Right lobe of liver (tissue), 6 donors: ENCODE measurements around the gene HOXD13. TPM values are rescaled to one million over a fixed set of nuclear protein-coding genes. Genes with fewer than 3 reads are reported as not detected.
A peak's percentile ranks its signal among the peaks of the same experiment; 100 is the strongest.

Experiments
- ATAC-seq, 4 donors: fragments of 200-7000 bp; cut with Tn5 transposase; one replicate each; pipeline ENCODE4 v1.9.1; 2020; ENCODE audit warnings: mild to moderate bottlenecking in 4 of 4, moderate library complexity in 4 of 4
- DNase-seq, 3 donors: peaks; one replicate each; pipeline ENCODE4 v3.0.0-alpha.2; 2020
- H3K27ac ChIP-seq, 3 donors: fragments of 200-600 bp; one replicate each; pipeline ENCODE4 v1.8.0; 2022
- H3K27me3 ChIP-seq, 2 donors: fragments of 200-600 bp; one replicate each; pipeline ENCODE4 v1.8.0; 2022
- H3K36me3 ChIP-seq, 4 donors: fragments of 200-600 bp; sonication (generic) in 1 of 4; one replicate each; pipeline versions ENCODE4 v1.5.1 to v1.8.0; 2017 to 2022; ENCODE audit warnings: control low read depth in 1 of 4
- H3K4me1 ChIP-seq, 4 donors: fragments of 200-600 bp; sonication (generic) in 1 of 4; one replicate each; pipeline versions ENCODE4 v1.5.1 to v1.8.0; 2017 to 2022; ENCODE audit warnings: control low read depth in 1 of 4
- H3K4me3 ChIP-seq, 3 donors: fragments of 200-600 bp; one replicate each; pipeline ENCODE4 v1.8.0; 2022
- H3K9me3 ChIP-seq, 4 donors: fragments of 200-600 bp; sonication (generic) in 1 of 4; one replicate each; pipeline versions ENCODE4 v1.5.1 to v1.8.0; 2017 to 2022; ENCODE audit warnings: control low read depth in 1 of 4
- POLR2A ChIP-seq: fragments of 450-650 bp; IDR thresholded peaks from one replicate; pipeline ENCODE4 v1.6.1; 2017; ENCODE audit warnings: antibody characterized with exemption, mild to moderate bottlenecking
- WGBS: methylation state at CpG from one replicate; pipeline ENCODE4 v1.1.6; 2018; ENCODE audit warnings: low coverage, low lambda C conversion rate; ENCODE audit not compliant: insufficient coverage; ENCODE audit errors: missing lambda C conversion rate; 5-methylcytosine and 5-hydroxymethylcytosine counted together
- intact Hi-C, 2 donors: fragments of 100-400 bp; cut with DNase I; formaldehyde crosslinking; loops; one replicate each; pipeline versions ENCODE4 v1.11.2 to v1.14.1; 2022
- total RNA-seq, 6 experiments: library from RNA; depleted of rRNA in 2 of 6; stranded (reverse); fragments of >200 nt in 2 of 6; fragmentation: NEBNext Ultra II Directional in 3 of 6; extraction: Animal tissue kit (Norgen Biotek cat#: 25700) in 3 of 6; gene quantifications; one replicate each; pipeline versions ENCODE4 v1.1.0 to v1.2.4, GENCODE V29; 2016 to 2023
- TF ChIP-seq, protein P1 (sequence below), 4 donors: fragments of 200-600 bp in 3 of 4; fragments of 450-650 bp in 1 of 4; IDR thresholded peaks; one replicate each; pipeline versions ENCODE4 v1.5.1 to v1.8.0; 2016 to 2022; ENCODE audit warnings: antibody characterized with exemption in 4 of 4, mild to moderate bottlenecking in 2 of 4
- donor health status: DM: no; HTN: yes; CAD: no.
- donor health status: DM: no; HTN: no; CAD: no.
- donor health status: DM: no; HTN: no; CAD: no.
- donor health status: DM: no; HTN: yes; CAD: no.
- donor health status: DM: no; HTN: yes; CAD: no.

The HOXD13 gene
- total RNA-seq, 6 experiments from 2014 or later = not detected

DNA sequence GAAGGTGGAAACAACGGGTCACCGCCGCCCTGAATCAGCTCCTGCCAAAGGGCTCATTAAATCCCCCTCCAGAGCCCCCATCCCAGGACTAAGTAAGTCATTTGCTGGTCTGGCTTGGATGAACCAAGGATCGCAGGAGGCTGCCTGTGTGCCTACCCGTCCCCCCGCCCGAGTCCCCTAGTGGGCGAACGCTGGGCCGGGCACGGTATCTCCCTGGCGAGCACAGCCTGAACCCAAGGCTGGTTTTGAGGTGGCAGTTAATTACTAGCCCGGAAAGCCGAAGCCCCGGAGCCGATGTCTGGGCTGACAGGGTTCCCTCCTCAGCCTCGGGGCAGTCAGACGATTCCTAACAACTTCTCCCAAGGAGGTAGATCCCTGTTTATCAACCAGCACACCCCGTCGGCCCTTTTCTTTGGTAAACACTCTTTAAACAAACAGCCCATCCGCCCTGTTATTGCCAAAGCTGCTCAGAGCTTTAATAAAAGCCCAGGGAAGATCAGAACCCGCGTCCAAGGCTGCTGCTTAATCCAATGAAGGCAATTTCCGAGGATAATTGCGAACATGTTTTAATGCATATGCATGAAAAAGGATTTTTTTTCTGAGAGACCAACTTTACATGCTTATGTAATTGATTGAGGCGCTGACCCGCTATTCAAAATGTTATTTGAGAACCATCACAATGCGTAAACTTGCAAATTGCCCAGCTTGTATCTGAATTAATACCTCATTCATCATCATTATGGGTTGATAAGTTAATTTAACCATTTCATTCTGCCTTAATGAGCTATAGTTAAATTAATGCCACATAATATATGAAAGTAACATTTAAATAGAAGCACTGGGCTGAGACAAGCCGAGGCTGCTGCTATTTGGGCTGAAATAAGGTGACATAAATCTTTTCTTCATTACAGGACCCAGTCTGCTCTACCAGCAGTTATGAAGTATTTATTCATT lies 19.3 kb upstream of the HOXD13 start:
- WGBS = 4% methylated on average over 15 of the region's 29 CpGs
- intact Hi-C loops = loop anchor here in 1 of 2 donors (10.0 kb wide), 1 partner anchor 388 kb away; no protein-coding TSS in a partner anchor

DNA sequence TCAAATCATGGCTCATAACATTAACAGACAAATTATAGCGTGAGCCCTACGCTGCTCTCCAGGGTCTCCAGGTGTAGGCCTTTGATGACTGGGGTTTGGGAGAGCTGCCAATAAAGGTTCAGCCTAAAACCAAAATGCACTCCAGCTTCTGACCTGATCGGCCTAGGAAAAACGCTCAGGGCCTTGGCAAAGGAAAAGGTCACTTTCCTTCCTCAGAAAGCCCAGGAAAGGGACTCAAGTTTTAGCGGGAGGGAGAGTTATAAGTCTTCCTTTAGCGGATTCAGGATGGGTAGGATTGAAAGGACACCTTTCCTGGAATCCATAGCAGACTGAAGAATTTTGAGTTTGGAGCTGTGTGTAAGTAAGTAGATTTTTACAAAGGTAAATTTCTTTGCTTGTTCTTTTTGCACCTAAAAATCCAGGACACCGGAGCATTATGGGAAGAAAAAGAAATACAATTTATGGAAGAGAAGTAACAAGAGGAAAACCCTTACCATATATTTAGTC lies 17.5 kb upstream of the HOXD13 start:
- H3K27me3 ChIP-seq = peaks cover 23 to 84% of the 10 kb centered on the region in 2 donors
- intact Hi-C loops = loop anchor here in 1 of 2 donors (10.0 kb wide), 1 partner anchor 390 kb away; no protein-coding TSS in a partner anchor
- H3K27ac ChIP-seq = no peak overlapping the region
- TF ChIP-seq, protein P1, sequence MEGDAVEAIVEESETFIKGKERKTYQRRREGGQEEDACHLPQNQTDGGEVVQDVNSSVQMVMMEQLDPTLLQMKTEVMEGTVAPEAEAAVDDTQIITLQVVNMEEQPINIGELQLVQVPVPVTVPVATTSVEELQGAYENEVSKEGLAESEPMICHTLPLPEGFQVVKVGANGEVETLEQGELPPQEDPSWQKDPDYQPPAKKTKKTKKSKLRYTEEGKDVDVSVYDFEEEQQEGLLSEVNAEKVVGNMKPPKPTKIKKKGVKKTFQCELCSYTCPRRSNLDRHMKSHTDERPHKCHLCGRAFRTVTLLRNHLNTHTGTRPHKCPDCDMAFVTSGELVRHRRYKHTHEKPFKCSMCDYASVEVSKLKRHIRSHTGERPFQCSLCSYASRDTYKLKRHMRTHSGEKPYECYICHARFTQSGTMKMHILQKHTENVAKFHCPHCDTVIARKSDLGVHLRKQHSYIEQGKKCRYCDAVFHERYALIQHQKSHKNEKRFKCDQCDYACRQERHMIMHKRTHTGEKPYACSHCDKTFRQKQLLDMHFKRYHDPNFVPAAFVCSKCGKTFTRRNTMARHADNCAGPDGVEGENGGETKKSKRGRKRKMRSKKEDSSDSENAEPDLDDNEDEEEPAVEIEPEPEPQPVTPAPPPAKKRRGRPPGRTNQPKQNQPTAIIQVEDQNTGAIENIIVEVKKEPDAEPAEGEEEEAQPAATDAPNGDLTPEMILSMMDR (IDR thresholded peaks at IDR 0.05) = no peak
- TF ChIP-seq POLR2A = no peak
- ATAC-seq (no peak), DNase-seq (no peak)
- H3K36me3 ChIP-seq = no peaks in the 10 kb centered on the region
- 13% methylated on average over 7 of the region's 7 CpGs for WGBS
- peaks cover 0 to 6% (median 0%) of the 10 kb centered on the region in 4 donors for H3K4me1 ChIP-seq
- H3K9me3 ChIP-seq = no peaks in the 10 kb centered on the region
- no peak overlapping the region for H3K4me3 ChIP-seq

More for the DNA sequence above, 19.3 kb upstream of the HOXD13 start:
- H3K4me3 ChIP-seq = no peak overlapping the region
- TF ChIP-seq POLR2A = no peak
- H3K27me3 ChIP-seq = peaks cover 22 to 83% of the 10 kb centered on the region in 2 donors
- no peak for DNase-seq
- H3K4me1 ChIP-seq = peaks cover 0 to 5% (median 0%) of the 10 kb centered on the region in 4 donors
- no peaks in the 10 kb centered on the region for H3K36me3 ChIP-seq
- H3K9me3 ChIP-seq = no peaks in the 10 kb centered on the region
- H3K27ac ChIP-seq = no peak overlapping the region
- peak in 2 of 4 donors; percentile 19 to 40 for ATAC-seq

GRCh38 chr2:176075481-176075880 lies 17.0 kb upstream of the HOXD13 start:
- Histone ChIP-seq H3K27me3 (peaks cover 23 to 80% of the 10 kb centered on the region in 2 donors), H3K4me3 (no peak overlapping the region), H3K27ac (no peak overlapping the region), H3K4me1 (peaks cover 0 to 6% (median 0%) of the 10 kb centered on the region in 4 donors), H3K9me3 (no peaks in the 10 kb centered on the region), H3K36me3 (no peaks in the 10 kb centered on the region)
- DNase-seq = no peak
- intact Hi-C loops = loop anchor here in 1 of 2 donors (10.0 kb wide), 1 partner anchor 391 kb away; no protein-coding TSS in a partner anchor
- no peak for TF ChIP-seq POLR2A
- TF ChIP-seq, protein P1 (IDR thresholded peaks at IDR 0.05) = no peak
- WGBS = 6% methylated on average over 15 of the region's 15 CpGs
- no peak for ATAC-seq

- H3K27ac ChIP-seq = no peak overlapping the region
- WGBS = 15% methylated on average over 7 of the region's 7 CpGs
- H3K27me3 ChIP-seq = peaks cover 23 to 83% of the 10 kb centered on the region in 2 donors
- no peaks in the 10 kb centered on the region for H3K9me3 ChIP-seq
- no peak for DNase-seq
- intact Hi-C loops = loop anchor here in 1 of 2 donors (10.0 kb wide), 1 partner anchor 391 kb away; no protein-coding TSS in a partner anchor
- no peaks in the 10 kb centered on the region for H3K36me3 ChIP-seq
- peaks cover 0 to 6% (median 0%) of the 10 kb centered on the region in 4 donors for H3K4me1 ChIP-seq
- no peak overlapping the region for H3K4me3 ChIP-seq
- no peak for ATAC-seq
- TF ChIP-seq, protein P1 (IDR thresholded peaks at IDR 0.05) = no peak
- TF ChIP-seq POLR2A = no peak
Measured at GRCh38 chr2:176076063-176076462, 16.5 kb upstream of the HOXD13 start.
